HG03095 (cell line): ENCODE measurements around the gene BTG2.
A peak's percentile ranks its signal among the peaks of the same experiment; 100 is the strongest.
"Not testable (repeated sequence)": the region's sequence is repeated elsewhere in the genome, so short reads cannot be mapped to it uniquely, and the experiment has no call there.

Source experiments
- ATAC-seq: cut with Tn5 transposase; IDR thresholded peaks from one replicate; pipeline ENCODE4 v1.9.1; 2021; ENCODE audit warnings: moderate library complexity; ENCODE audit not compliant: unreplicated experiment

The BTG2 gene

GRCh38 chr1:203314025-203314759 is 8.9 kb downstream of the BTG2 start:
- ATAC-seq = not testable (repeated sequence)

GRCh38 chr1:203316626-203317093 is 11.3 kb downstream of the BTG2 start:
- no peak for ATAC-seq

GRCh38 chr1:203317429-203318228 is 12.3 kb downstream of the BTG2 start:
- no peak for ATAC-seq

GRCh38 chr1:203318229-203318517 is 12.9 kb downstream of the BTG2 start:
- no peak for ATAC-seq

GRCh38 chr1:203320591-203321272 is 15.4 kb downstream of the BTG2 start:
- ATAC-seq = peak; percentile 63

GRCh38 chr1:203321273-203322052 is 16.1 kb downstream of the BTG2 start:
- ATAC-seq = no peak

- ATAC-seq = no peak
Observed at GRCh38 chr1:203322500-203323179, 17.3 kb downstream of the BTG2 start.

- ATAC-seq = no peak
Observed at GRCh38 chr1:203323587-203323986, 18.3 kb downstream of the BTG2 start.

- no peak for ATAC-seq
Observed at GRCh38 chr1:203324105-203325025, 19.0 kb downstream of the BTG2 start.

GRCh38 chr1:203325026-203325417 is 19.7 kb downstream of the BTG2 start:
- ATAC-seq = peak; percentile 34

- ATAC-seq = no peak
Observed at GRCh38 chr1:203325418-203326091, 20.2 kb downstream of the BTG2 start.

GRCh38 chr1:203326830-203327683 is 21.7 kb downstream of the BTG2 start:
- ATAC-seq = peak; percentile 64

GRCh38 chr1:203327684-203328457 is 22.6 kb downstream of the BTG2 start:
- ATAC-seq = peak; percentile 11

GRCh38 chr1:203328714-203329122 is 23.4 kb downstream of the BTG2 start:
- no peak for ATAC-seq

GRCh38 chr1:203331224-203331623 is 25.9 kb downstream of the BTG2 start:
- no peak for ATAC-seq

- no peak for ATAC-seq
Observed at GRCh38 chr1:203335503-203335902, 30.2 kb downstream of the BTG2 start.

GRCh38 chr1:203336097-203336496 is 30.8 kb downstream of the BTG2 start:
- no peak for ATAC-seq
